ENCODE data around the gene ADAMTS18. TPM values are rescaled to one million over a fixed set of nuclear protein-coding genes. Genes with fewer than 3 reads are reported as not detected.

The ADAMTS18 gene
- total and polyA plus RNA-seq, 2 of the 8 experiments (the other 6 are each of a cell fraction or from before 2014, with no cell fraction given): 0.05 to 0.19 TPM

DNA sequence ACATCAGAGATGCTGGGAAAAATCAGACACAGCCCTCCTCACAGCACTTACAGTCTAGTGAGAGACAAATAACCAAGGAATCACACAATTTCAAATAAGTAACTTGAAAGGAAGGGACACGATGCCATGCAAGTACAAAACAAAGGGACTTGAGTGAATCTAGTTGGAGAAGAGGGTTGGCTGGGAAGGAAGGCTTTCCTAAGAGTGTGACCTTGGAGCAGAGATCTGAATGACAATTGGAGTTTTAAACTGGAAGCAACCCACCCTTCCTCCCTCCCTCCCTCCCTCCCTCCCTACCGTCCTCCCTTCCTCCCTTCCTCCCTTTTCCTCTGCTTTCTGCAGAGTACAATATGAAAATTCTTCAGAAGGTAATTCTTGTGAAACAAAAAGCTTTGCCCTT is 31.1 kb downstream of the ADAMTS18 start:
- Histone ChIP-seq H4K8ac (ENCODE audit: extremely low read depth, insufficient read depth, low read length) (no peak overlapping the region), H3K9ac (replicated peaks in 1 of 4; ENCODE audit: extremely low read depth in 1 of 4, low read depth in 3 of 4, low read length in 3 of 4) (no peak overlapping the region), H2BK120ac (replicated peaks; ENCODE audit: low read depth, low read length) (no peak overlapping the region), H4K20me1 (replicated peaks in 1 of 2; ENCODE audit: control insufficient read depth in 1 of 2, insufficient read depth in 2 of 2, low read length in 2 of 2) (no peaks in the 10 kb centered on the region), H4K91ac (replicated peaks; ENCODE audit: insufficient read length, low read length) (no peak overlapping the region), H3K36me3 (ENCODE audit: control insufficient read depth in 2 of 4, insufficient read depth in 4 of 4, low read length in 3 of 4) (no peaks in the 10 kb centered on the region), H3K23ac (ENCODE audit: insufficient read length) (no peak overlapping the region), H3K9me3 (ENCODE audit: insufficient read depth in 2 of 2, low read depth in 1 of 2, low read length in 1 of 2) (peaks cover 0 to 2% of the 10 kb centered on the region in 2 experiments; a peak in 1 of 4 replicates), H4K5ac (ENCODE audit: insufficient read length, low read depth, low read length) (no peak overlapping the region), H2BK15ac (ENCODE audit: low read length) (no peak overlapping the region), H3K79me2 (ENCODE audit: control insufficient read depth in 1 of 2, insufficient read depth in 2 of 2, low read length in 2 of 2) (no peaks in the 10 kb centered on the region), H2AK5ac (ENCODE audit: low read depth, low read length) (no peak overlapping the region), H3K56ac (replicated peaks; ENCODE audit: insufficient read length, low read depth, low read length) (no peak overlapping the region), H3K14ac (ENCODE audit: insufficient read length) (no peak overlapping the region), H2BK5ac (ENCODE audit: low read depth, low read length) (no peak overlapping the region), H3K23me2 (ENCODE audit: low read depth, low read length) (no peaks in the 10 kb centered on the region), H3K4ac (replicated peaks; ENCODE audit: insufficient read length, low read depth, low read length) (no peak overlapping the region), H2AFZ (ENCODE audit: low read length) (no peak overlapping the region), H3K27me3 (replicated peaks in 1 of 4; ENCODE audit: control insufficient read depth in 3 of 4, extremely low read depth in 1 of 4, insufficient read depth in 3 of 4, low read length in 3 of 4) (no peaks in the 10 kb centered on the region), H2BK20ac (ENCODE audit: low read length) (no peak overlapping the region; the same call in 1 of the 2 replicates), H3K79me1 (ENCODE audit: low read depth, low read length) (no peaks in the 10 kb centered on the region), H2BK12ac (ENCODE audit: low read depth, low read length) (no peak overlapping the region), H3K18ac (ENCODE audit: extremely low read depth, low read length) (no peak overlapping the region), H3K4me1 (replicated peaks in 1 of 4; ENCODE audit: control insufficient read depth in 3 of 4, insufficient read depth in 4 of 4, low read length in 3 of 4) (peaks cover 0 to 4% (median 3%) of the 10 kb centered on the region in 4 experiments; a peak in 3 of 7 replicates), H3K27ac (ENCODE audit: low read depth, low read length) (no peak overlapping the region), H3K4me2 (ENCODE audit: insufficient read depth in 1 of 2, low read depth in 2 of 2, low read length in 2 of 2) (0 out of 4 replicates have a peak overlapping the region, but pooled peaks of 1 of the 2 experiments have one; percentile 21), H3K4me3 (ENCODE audit: extremely low read depth in 1 of 4, insufficient read depth in 2 of 4, low read depth in 3 of 4, low read length in 4 of 4) (no peak overlapping the region)
- FAIRE-seq (no peak), DNase-seq (ENCODE audit: low read depth in 1 of 2, low spot score in 2 of 2) (no peak)
- ChIA-PET CTCF (ENCODE audit: partially characterized antibody) (interaction anchor here (2.0 kb wide), 1 partner anchor 10 kb away, joined by 5 read pairs; no protein-coding TSS in a partner anchor), POLR2A (ENCODE audit: partially characterized antibody) (no interaction called here)
- WGBS, 2 experiments (ENCODE audit: extremely low coverage in 1 of 2, insufficient coverage in 1 of 2, insufficient read length in 1 of 2, insufficient replicate concordance in 2 of 2, low coverage in 1 of 2, low lambda C conversion rate in 2 of 2, missing lambda C conversion rate in 1 of 2): 67% methylated on average over 1 of the region's 2 CpGs; no CpG with 5 or more reads in 1 of the 2 experiments
- TF ChIP-seq SAP30 (IDR thresholded peaks at IDR 0.05; ENCODE audit: insufficient read depth, insufficient replicate concordance, low read length) (no peak), EGR1 (IDR thresholded peaks at IDR 0.05; ENCODE audit: borderline replicate concordance, low read depth, low read length) (no peak), RNF2 (IDR thresholded peaks at IDR 0.05; ENCODE audit: borderline replicate concordance, low read depth, low read length, missing control alignments, poor library complexity, severe bottlenecking) (no peak), MAFK (IDR thresholded peaks at IDR 0.05; ENCODE audit: low read depth, low read length) (no peak), ZNF274 (IDR thresholded peaks at IDR 0.05; ENCODE audit: borderline replicate concordance, extremely low read depth, low read length) (no peak), RFX5 (IDR thresholded peaks at IDR 0.05; ENCODE audit: borderline replicate concordance, low read depth, low read length) (no peak), NRF1 (IDR thresholded peaks at IDR 0.05; ENCODE audit: low read depth, low read length) (no peak), TAF1 (IDR thresholded peaks at IDR 0.05; ENCODE audit: low read depth, low read length) (no peak), GTF2F1 (IDR thresholded peaks at IDR 0.05; ENCODE audit: borderline replicate concordance, low read depth, low read length) (no peak), ASH2L (IDR thresholded peaks at IDR 0.05; ENCODE audit: low read length) (no peak), CTBP2 (IDR thresholded peaks at IDR 0.05; ENCODE audit: borderline replicate concordance, insufficient read depth, insufficient read length, low read length) (no peak), USF2 (IDR thresholded peaks at IDR 0.05; ENCODE audit: low read length) (no peak)

All from H1 (cell line).